Neural progenitor cell (in vitro differentiated cells): Measurements from ENCODE around the gene RNF111. TPM values are rescaled to one million over a fixed set of nuclear protein-coding genes. Genes with fewer than 3 reads are reported as not detected.

Source experiments
- DNase-seq: peaks from one replicate; pipeline ENCODE4 v3.0.0-alpha.2; 2016; ENCODE audit warnings: low spot score
- H2AFZ ChIP-seq: fragments of 200-600 bp; sonication (generic); replicated peaks from 2 replicates; pipeline ENCODE4 v1.6.1; 2016; ENCODE audit warnings: antibody characterized with exemption
- H3F3A ChIP-seq: fragments of 200-600 bp; sonication (generic); 2 replicates; pipeline ENCODE4 v1.6.1; 2016; ENCODE audit warnings: antibody characterized with exemption, low read depth
- H3K27ac ChIP-seq: fragments of 200-600 bp; sonication (generic); 2 replicates; pipeline ENCODE4 v1.5.1; 2016; ENCODE audit warnings: mild to moderate bottlenecking
- H3K27me3 ChIP-seq: fragments of 200-600 bp; sonication (generic); 2 replicates; pipeline ENCODE4 v1.6.1; 2016; ENCODE audit warnings: mild to moderate bottlenecking, moderate library complexity
- H3K36me3 ChIP-seq: fragments of 200-600 bp; sonication (generic); 2 replicates; pipeline ENCODE4 v1.5.1; 2016
- H3K4me1 ChIP-seq: fragments of 200-600 bp; sonication (generic); 2 replicates; pipeline ENCODE4 v1.6.1; 2016; ENCODE audit warnings: mixed run types
- H3K4me2 ChIP-seq: fragments of 200-600 bp; sonication (generic); 2 replicates; pipeline ENCODE4 v1.6.1; 2016
- H3K4me3 ChIP-seq: fragments of 200-600 bp; sonication (generic); 2 replicates; pipeline ENCODE4 v1.5.1; 2016
- H3K79me2 ChIP-seq: fragments of 200-600 bp; sonication (generic); 2 replicates; pipeline ENCODE4 v1.6.1; 2016; ENCODE audit warnings: low read depth
- H3K9ac ChIP-seq: fragments of 200-600 bp; sonication (generic); 2 replicates; pipeline ENCODE4 v1.6.1; 2016
- H3K9me3 ChIP-seq: fragments of 200-600 bp; sonication (generic); 2 replicates; pipeline ENCODE4 v1.5.1; 2016; ENCODE audit warnings: low read depth
- H4K20me1 ChIP-seq: fragments of 200-600 bp; sonication (generic); 2 replicates; pipeline ENCODE4 v1.6.1; 2016; ENCODE audit warnings: low read depth
- H3K27ac Mint-ChIP-seq: 3 replicates; pipeline ENCODE4 v1.8.0; 2021; ENCODE audit warnings: mixed read lengths
- H3K27me3 Mint-ChIP-seq: 2 replicates; pipeline ENCODE4 v1.8.0; 2022; ENCODE audit warnings: low read depth, mild to moderate bottlenecking, inconsistent platforms, moderate library complexity, mixed read lengths; ENCODE audit not compliant: insufficient read depth
- H3K36me3 Mint-ChIP-seq: 3 replicates; pipeline ENCODE4 v1.8.0; 2021; ENCODE audit warnings: mixed read lengths
- H3K4me1 Mint-ChIP-seq: 3 replicates; pipeline ENCODE4 v1.8.0; 2021; ENCODE audit warnings: mixed read lengths
- H3K4me3 Mint-ChIP-seq: 3 replicates; pipeline ENCODE4 v1.8.0; 2021; ENCODE audit warnings: mild to moderate bottlenecking, moderate library complexity, mixed read lengths
- H3K9me3 Mint-ChIP-seq: 3 replicates; pipeline ENCODE4 v1.8.0; 2020; ENCODE audit warnings: mixed read lengths
- EZH2 ChIP-seq: fragments of 200-600 bp; sonication (generic); IDR thresholded peaks from 2 replicates; pipeline ENCODE4 v1.6.1; 2017; ENCODE audit warnings: antibody characterized with exemption, mild to moderate bottlenecking, moderate library complexity
- EZH2phosphoT487 ChIP-seq: fragments of 200-600 bp; sonication (generic); IDR thresholded peaks from 2 replicates; pipeline ENCODE4 v1.6.1; 2017; ENCODE audit warnings: antibody characterized with exemption
- total RNA-seq: library from RNA; depleted of rRNA; stranded (reverse); fragments of >200 nt; gene quantifications from 2 replicates; pipeline ENCODE4 v1.2.3, GENCODE V29; 2015; ENCODE audit warnings: low replicate concordance
- TF ChIP-seq, protein P1 (sequence below): fragments of 200-600 bp; sonication (generic); IDR thresholded peaks from 2 replicates; pipeline ENCODE4 v1.5.1; 2017; ENCODE audit warnings: antibody characterized with exemption, mild to moderate bottlenecking

RNF111 gene
- total RNA-seq, 1 donor from 2014 or later: 32.3 TPM

DNA sequence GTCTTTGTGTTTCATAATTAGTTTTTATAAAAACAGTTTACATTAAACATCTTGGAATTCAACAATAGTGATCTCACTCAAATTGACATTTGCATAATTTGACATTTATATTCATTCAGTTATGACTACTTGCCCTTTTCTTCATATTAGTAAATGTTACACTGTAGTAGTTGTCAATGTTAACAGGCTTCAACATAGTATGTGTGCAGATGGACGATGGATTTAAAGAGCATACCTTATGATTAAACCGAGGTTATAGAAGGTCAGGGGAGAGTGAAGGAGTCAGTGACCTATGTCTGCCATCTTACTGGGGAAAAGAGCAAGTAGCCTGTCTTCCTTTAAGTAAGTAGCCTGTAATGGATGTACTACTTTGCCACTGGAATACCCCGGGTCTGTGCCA lies 109.0 kb downstream of the RNF111 start:
- no peak overlapping the region for H3K4me3 ChIP-seq
- no peaks in the 10 kb centered on the region for H3K79me2 ChIP-seq
- Mint-ChIP-seq H3K36me3 (peaks cover 8% of the 10 kb centered on the region), H3K4me1 (no peaks in the 10 kb centered on the region), H3K27me3 (no peaks in the 10 kb centered on the region), H3K4me3 (no peak overlapping the region), H3K9me3 (no peaks in the 10 kb centered on the region), H3K27ac (no peak overlapping the region)
- H3K27me3 ChIP-seq: no peaks in the 10 kb centered on the region
- peaks cover 3% of the 10 kb centered on the region for H3F3A ChIP-seq
- H3K4me1 ChIP-seq: no peaks in the 10 kb centered on the region
- H3K9ac ChIP-seq: no peak overlapping the region
- no peak overlapping the region for H2AFZ ChIP-seq
- no peaks in the 10 kb centered on the region for H3K9me3 ChIP-seq
- no peak overlapping the region for H3K27ac ChIP-seq
- no peak for DNase-seq
- peaks cover 19% of the 10 kb centered on the region for H3K36me3 ChIP-seq
- no peaks in the 10 kb centered on the region for H4K20me1 ChIP-seq
- H3K4me2 ChIP-seq: no peak overlapping the region
- no peak for TF ChIP-seq EZH2phosphoT487
- TF ChIP-seq, protein P1, sequence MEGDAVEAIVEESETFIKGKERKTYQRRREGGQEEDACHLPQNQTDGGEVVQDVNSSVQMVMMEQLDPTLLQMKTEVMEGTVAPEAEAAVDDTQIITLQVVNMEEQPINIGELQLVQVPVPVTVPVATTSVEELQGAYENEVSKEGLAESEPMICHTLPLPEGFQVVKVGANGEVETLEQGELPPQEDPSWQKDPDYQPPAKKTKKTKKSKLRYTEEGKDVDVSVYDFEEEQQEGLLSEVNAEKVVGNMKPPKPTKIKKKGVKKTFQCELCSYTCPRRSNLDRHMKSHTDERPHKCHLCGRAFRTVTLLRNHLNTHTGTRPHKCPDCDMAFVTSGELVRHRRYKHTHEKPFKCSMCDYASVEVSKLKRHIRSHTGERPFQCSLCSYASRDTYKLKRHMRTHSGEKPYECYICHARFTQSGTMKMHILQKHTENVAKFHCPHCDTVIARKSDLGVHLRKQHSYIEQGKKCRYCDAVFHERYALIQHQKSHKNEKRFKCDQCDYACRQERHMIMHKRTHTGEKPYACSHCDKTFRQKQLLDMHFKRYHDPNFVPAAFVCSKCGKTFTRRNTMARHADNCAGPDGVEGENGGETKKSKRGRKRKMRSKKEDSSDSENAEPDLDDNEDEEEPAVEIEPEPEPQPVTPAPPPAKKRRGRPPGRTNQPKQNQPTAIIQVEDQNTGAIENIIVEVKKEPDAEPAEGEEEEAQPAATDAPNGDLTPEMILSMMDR: no peak
- TF ChIP-seq EZH2: no peak

DNA sequence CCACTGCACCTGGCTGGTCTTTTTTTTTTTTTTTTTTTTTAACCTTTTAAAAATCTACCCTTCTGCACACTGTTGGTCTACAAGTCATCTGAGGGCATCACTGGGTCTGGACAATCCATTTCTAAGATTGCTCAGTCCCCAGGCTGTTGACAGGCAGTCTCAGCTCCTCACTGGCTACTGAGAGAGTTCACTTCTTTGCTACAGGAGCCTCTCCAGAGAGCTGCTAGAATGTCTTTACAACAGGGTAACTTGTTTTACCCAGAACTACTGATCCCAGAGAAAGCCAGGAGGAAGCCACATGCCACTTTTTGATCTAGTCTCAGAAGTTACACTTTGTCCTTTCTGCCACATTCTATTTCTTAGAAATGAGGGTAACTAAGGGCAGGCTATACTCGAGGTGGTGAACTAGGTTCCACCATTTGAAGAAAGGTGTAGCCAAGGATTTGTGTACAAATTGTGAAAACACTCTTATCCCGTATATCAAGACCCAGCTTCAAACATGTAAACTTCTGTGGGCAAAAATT lies 111.8 kb downstream of the RNF111 start:
- Histone ChIP-seq H3K4me3 (no peak overlapping the region), H3K4me1 (no peaks in the 10 kb centered on the region), H3F3A (no peaks in the 10 kb centered on the region), H3K9ac (no peak overlapping the region), H2AFZ (no peak overlapping the region), H3K27ac (no peak overlapping the region), H3K27me3 (no peaks in the 10 kb centered on the region), H3K9me3 (no peaks in the 10 kb centered on the region), H3K36me3 (peaks cover 12% of the 10 kb centered on the region), H3K79me2 (no peaks in the 10 kb centered on the region), H4K20me1 (no peaks in the 10 kb centered on the region), H3K4me2 (no peak overlapping the region)
- no peak overlapping the region for H3K4me3 Mint-ChIP-seq
- TF ChIP-seq, protein P1: no peak
- TF ChIP-seq EZH2 (no peak), EZH2phosphoT487 (no peak)
- DNase-seq: no peak
- H3K27me3 Mint-ChIP-seq: no peaks in the 10 kb centered on the region
- no peak overlapping the region for H3K27ac Mint-ChIP-seq
- no peaks in the 10 kb centered on the region for H3K9me3 Mint-ChIP-seq
- H3K4me1 Mint-ChIP-seq: no peaks in the 10 kb centered on the region
- peaks cover 4% of the 10 kb centered on the region for H3K36me3 Mint-ChIP-seq

DNA sequence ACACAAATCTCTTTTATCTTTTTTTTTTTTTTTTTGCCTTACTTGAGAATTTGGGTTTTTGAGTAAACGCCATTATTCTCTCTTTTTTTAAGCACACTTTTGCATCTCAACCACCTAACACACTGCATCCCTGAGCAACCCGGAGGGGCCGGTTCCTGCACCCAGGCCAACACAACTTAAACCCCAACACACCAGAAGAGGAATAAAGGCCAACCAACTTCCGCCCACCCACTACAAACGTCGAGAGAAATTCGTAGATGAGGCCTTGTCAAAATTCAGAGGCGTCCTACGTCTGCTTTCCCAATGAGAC lies 117.1 kb downstream of the RNF111 start:
- no peak for TF ChIP-seq EZH2
- H3K9me3 Mint-ChIP-seq: no peaks in the 10 kb centered on the region
- H3K36me3 Mint-ChIP-seq: peaks cover 19% of the 10 kb centered on the region
- Histone ChIP-seq H3K4me2 (peak overlapping the region; percentile 97), H3K9ac (no peak overlapping the region), H4K20me1 (peaks cover 16% of the 10 kb centered on the region), H3F3A (peaks cover 8% of the 10 kb centered on the region), H3K4me1 (peaks cover 8% of the 10 kb centered on the region), H3K36me3 (peaks cover 17% of the 10 kb centered on the region), H3K27me3 (no peaks in the 10 kb centered on the region), H3K79me2 (peaks cover 44% of the 10 kb centered on the region), H3K9me3 (no peaks in the 10 kb centered on the region), H3K4me3 (peak overlapping the region; percentile 86), H2AFZ (peak overlapping the region; percentile 89), H3K27ac (peak overlapping the region; percentile 51)
- H3K27ac Mint-ChIP-seq: peak overlapping the region; percentile 95
- H3K4me3 Mint-ChIP-seq: peak overlapping the region; percentile 98
- DNase-seq: no peak
- peaks cover 15% of the 10 kb centered on the region for H3K4me1 Mint-ChIP-seq
- peaks cover 2% of the 10 kb centered on the region for H3K27me3 Mint-ChIP-seq

DNA sequence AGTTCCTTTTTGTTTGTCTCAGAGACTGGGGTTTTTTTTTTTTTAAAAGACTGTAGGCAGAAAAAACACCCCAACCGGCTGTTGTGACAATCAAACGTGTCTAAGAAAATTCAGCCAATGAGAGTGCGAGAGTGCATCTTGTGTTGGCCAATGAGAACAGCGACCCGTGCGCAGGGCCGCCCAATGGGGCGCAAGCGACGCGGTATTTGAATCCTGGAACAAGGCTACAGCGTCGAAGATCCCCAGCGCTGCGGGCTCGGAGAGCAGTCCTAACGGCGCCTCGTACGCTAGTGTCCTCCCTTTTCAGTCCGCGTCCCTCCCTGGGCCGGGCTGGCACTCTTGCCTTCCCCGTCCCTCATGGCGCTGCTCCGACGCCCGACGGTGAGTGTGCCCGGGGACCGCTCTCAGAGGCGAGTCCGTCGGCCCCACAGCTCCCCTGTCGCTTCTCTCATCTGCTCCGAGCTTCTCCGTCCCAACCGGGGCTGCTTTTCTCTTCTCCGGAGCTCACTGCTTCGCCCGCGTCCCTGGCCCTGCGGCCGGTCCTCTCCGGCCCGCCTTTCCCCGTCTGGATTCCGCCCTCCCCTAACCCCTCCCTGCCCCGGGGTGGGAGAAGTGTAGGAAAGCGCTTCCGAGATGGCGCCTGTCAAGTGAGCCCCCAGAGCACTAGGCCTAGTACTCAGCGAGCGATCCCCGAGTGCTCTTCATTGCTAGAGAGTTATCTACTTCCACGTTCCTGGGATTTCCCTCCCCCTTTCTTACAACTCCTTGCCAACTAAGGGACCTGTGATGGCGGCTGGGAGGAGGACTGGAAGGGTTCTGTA lies 117.7 kb downstream of the RNF111 start, which contains the start of gene CCNB2:
CCNB2 (plus strand) TSS at position 235 of the 821 bp plus-strand sequence; CDS start at position 358, 123 bp downstream.
- TF ChIP-seq EZH2 (no peak), EZH2phosphoT487 (no peak)
- TF ChIP-seq, protein P1: no peak
- Histone ChIP-seq H3K9ac (peak within 1 kb of the TSS; percentile 73), H4K20me1 (peaks cover 16% of the 10 kb centered on the region), H2AFZ (peak within 1 kb of the TSS; percentile 89), H3K36me3 (peaks cover 17% of the 10 kb centered on the region), H3K9me3 (no peaks in the 10 kb centered on the region), H3K27ac (peak within 1 kb of the TSS; percentile 88), H3K4me1 (peaks cover 8% of the 10 kb centered on the region), H3K79me2 (peaks cover 50% of the 10 kb centered on the region), H3F3A (peaks cover 8% of the 10 kb centered on the region), H3K4me3 (peak within 1 kb of the TSS; percentile 86), H3K4me2 (peak within 1 kb of the TSS; percentile 97), H3K27me3 (no peaks in the 10 kb centered on the region)
- H3K27me3 Mint-ChIP-seq: peaks cover 2% of the 10 kb centered on the region
- peaks cover 21% of the 10 kb centered on the region for H3K36me3 Mint-ChIP-seq
- H3K27ac Mint-ChIP-seq: peak within 1 kb of the TSS; percentile 95
- H3K4me3 Mint-ChIP-seq: peak within 1 kb of the TSS; percentile 98
- H3K4me1 Mint-ChIP-seq: peaks cover 15% of the 10 kb centered on the region
- DNase-seq: peak; percentile 97
- H3K9me3 Mint-ChIP-seq: no peaks in the 10 kb centered on the region
